K562 (cell line): ENCODE results near the gene AP1M2. TPM values are rescaled to one million over a fixed set of nuclear protein-coding genes. Genes with fewer than 3 reads are reported as not detected.

Experiments used
- ARID3A ChIP-seq: IDR thresholded peaks from 2 replicates; pipeline ENCODE4 v1.6.1; 2012; ENCODE audit warnings: low read depth, low read length, improper control_type of control experiment, borderline replicate concordance
- CBX1 ChIP-seq: sonication (generic); IDR thresholded peaks from 2 replicates; pipeline ENCODE4 v1.6.1; 2016; ENCODE audit warnings: antibody characterized with exemption, low read depth, mild to moderate bottlenecking
- ETV1 ChIP-seq: fragments of 450-650 bp; conservative IDR thresholded peaks from 2 replicates; pipeline ENCODE4 v1.6.1; 2016; ENCODE audit warnings: missing genetic modification characterization, control low read depth, low read depth, missing compliant biosample characterization
- EWSR1 ChIP-seq: fragments of 450-650 bp; IDR thresholded peaks from 2 replicates; pipeline ENCODE4 v1.6.1; 2018; ENCODE audit warnings: borderline replicate concordance, mild to moderate bottlenecking, low read depth, moderate library complexity; ENCODE audit not compliant: partially characterized antibody
- HDAC1 ChIP-seq, 2 experiments: fragments of 450-650 bp; IDR thresholded peaks; 2 replicates each; pipeline ENCODE4 v1.6.1; 2016 to 2017; ENCODE audit warnings: inconsistent platforms in 1 of 2, mild to moderate bottlenecking in 1 of 2, moderate library complexity in 1 of 2
- HDAC6 ChIP-seq: IDR thresholded peaks from 2 replicates; pipeline ENCODE4 v1.6.1; 2012; ENCODE audit warnings: low read depth, mild to moderate bottlenecking, control low read depth, inconsistent platforms, low read length, moderate library complexity
- ILF3 ChIP-seq: fragments of 450-650 bp; IDR thresholded peaks from 2 replicates; pipeline ENCODE4 v1.6.1; 2018; ENCODE audit warnings: antibody characterized with exemption, mild to moderate bottlenecking, moderate library complexity, borderline replicate concordance
- RBM17 ChIP-seq: fragments of 200-400 bp; formaldehyde crosslinking; IDR thresholded peaks from 2 replicates; pipeline ENCODE4 v1.6.1; 2017; ENCODE audit warnings: low read depth, mild to moderate bottlenecking, low read length, borderline replicate concordance
- THAP12 ChIP-seq: fragments of 250-450 bp; sonication (Bioruptor Pico); IDR thresholded peaks from 2 replicates; pipeline ENCODE4 v1.9.0; 2021; ENCODE audit warnings: mild to moderate bottlenecking, inconsistent platforms
- ZBTB49 ChIP-seq: sonication (generic); formaldehyde crosslinking; IDR thresholded peaks from 2 replicates; pipeline ENCODE4 v1.8.0; 2022; ENCODE audit warnings: missing genetic modification reagents, mild to moderate bottlenecking, borderline replicate concordance
- ZFX ChIP-seq: sonication (generic); formaldehyde crosslinking; IDR thresholded peaks from 2 replicates; pipeline ENCODE4 v1.8.0; 2022; ENCODE audit warnings: mild to moderate bottlenecking, missing genetic modification reagents, moderate library complexity
- ZNF75A ChIP-seq: fragments of 450-650 bp; formaldehyde crosslinking; IDR thresholded peaks from 2 replicates; pipeline ENCODE4 v1.4.0; 2020; ENCODE audit warnings: mild to moderate bottlenecking
- polyA plus RNA-seq, 8 experiments: library from polyadenylated mRNA; depleted of rRNA in 4 of 8; stranded (reverse) in 5 of 8; unstranded in 3 of 8; fragments of >200 nt; fragmentation: Nextera tagmentation in 2 of 8; fragmentation: Illumina TruSeq in 1 of 8; extraction: Ambion mirVana in 2 of 8; extraction: Trizol in 1 of 8; gene quantifications; 2 replicates each; pipeline versions ENCODE4 v1.2.1 to v1.2.3, GENCODE V29; 2011 to 2014; ENCODE audit warnings: inconsistent platforms in 1 of 8, missing spikeins in 1 of 8
- total RNA-seq, 7 experiments: library from RNA; depleted of rRNA in 6 of 7; stranded (reverse); fragments of >200 nt in 6 of 7; fragmentation: Illumina TruSeq in 2 of 7; extraction: Trizol in 2 of 7; gene quantifications; 2 replicates each; pipeline versions ENCODE4 v1.2.1 to v1.2.3, GENCODE V29; 2011 to 2021; ENCODE audit warnings: low replicate concordance in 1 of 7

AP1M2 gene
- total and polyA plus RNA-seq, 9 of the 15 experiments (the other 6 are each of a cell fraction or from before 2014, with no cell fraction given), result 0.33 to 1.4 (median 0.89) TPM; not detected in 1

GRCh38 chr19:10544242-10544752, 42.8 kb downstream of the AP1M2 start (continued):
- no peak for TF ChIP-seq RBM17
- TF ChIP-seq ZFX, result no peak
- TF ChIP-seq ILF3, result no peak
- TF ChIP-seq ARID3A, result no peak
- no peak for TF ChIP-seq EWSR1
- TF ChIP-seq THAP12 (CRISPR knock-in tag), result no peak
- 0 out of 4 replicates have a peak, but pooled peaks of 1 of the 2 experiments have one; percentile 18 for TF ChIP-seq HDAC1 (IDR thresholded peaks at IDR 0.05)
- peak; percentile 84 for TF ChIP-seq ETV1
- TF ChIP-seq CBX1, result peak; percentile 52
- no peak for TF ChIP-seq HDAC6
- no peak for TF ChIP-seq ZNF75A (CRISPR knock-in tag)
- no peak for TF ChIP-seq ZBTB49 (CRISPR knock-in tag)
